Mucosa of descending colon (tissue), 3 donors: ENCODE results near the gene GRIK5. TPM values are rescaled to one million over a fixed set of nuclear protein-coding genes. Genes with fewer than 3 reads are reported as not detected.
A peak's percentile ranks its signal among the peaks of the same experiment; 100 is the strongest.

ENCODE experiments used
- ATAC-seq: fragments of 200-7000 bp; cut with Tn5 transposase; one replicate; pipeline ENCODE4 v1.9.1; 2020; ENCODE audit warnings: mild to moderate bottlenecking, moderate library complexity
- DNase-seq, 3 donors: peaks; one replicate each; pipeline ENCODE4 v3.0.0-alpha.2; 2020
- H3K36me3 ChIP-seq: fragments of 200-600 bp; one replicate; pipeline ENCODE4 v1.8.0; 2021; ENCODE audit warnings: low read depth, mild to moderate bottlenecking
- H3K4me1 ChIP-seq: fragments of 200-600 bp; one replicate; pipeline ENCODE4 v1.8.0; 2021; ENCODE audit warnings: low read depth, mild to moderate bottlenecking
- H3K4me3 ChIP-seq: fragments of 200-600 bp; one replicate; pipeline ENCODE4 v1.8.0; 2021; ENCODE audit warnings: mild to moderate bottlenecking
- H3K9me3 ChIP-seq: fragments of 200-600 bp; one replicate; pipeline ENCODE4 v1.8.0; 2021; ENCODE audit warnings: mild to moderate bottlenecking
- CTCF ChIP-seq: fragments of 200-600 bp; IDR thresholded peaks from one replicate; pipeline ENCODE4 v1.8.0; 2022; ENCODE audit warnings: antibody characterized with exemption, mild to moderate bottlenecking
- intact Hi-C, 2 donors: fragments of 100-400 bp; cut with DNase I in 1 of 2; cut with micrococcal nuclease in 1 of 2; formaldehyde crosslinking; loops; one replicate each; pipeline versions ENCODE4 v1.11.0 to v1.11.1; 2022; cut with DNase I, micrococcal nuclease
- total RNA-seq, 3 donors: library from RNA; stranded (reverse); fragmentation: NEBNext Ultra II Directional in 2 of 3; extraction: Animal tissue kit (Norgen Biotek cat#: 25700) in 2 of 3; gene quantifications; one replicate each; pipeline versions ENCODE4 v1.2.1 to v1.2.4, GENCODE V29; 2021 to 2023
- donor health status: DM: no; HTN: no; CAD: no; lungs with moderate emphysema.
- donor health status: DM: no; HTN: no; CAD: no.
- donor health status: DM: no; HTN: yes; CAD: no.

Gene GRIK5
- total RNA-seq, 3 donors from 2014 or later = 0.67 to 25.8 (median 2.0) TPM

- no peak for TF ChIP-seq CTCF
- Histone ChIP-seq H3K4me1 (no peaks in the 10 kb centered on the region), H3K4me3 (no peak overlapping the region), H3K9me3 (no peaks in the 10 kb centered on the region), H3K36me3 (no peaks in the 10 kb centered on the region)
- intact Hi-C loops = no loop called here
- DNase-seq (no peak), ATAC-seq (no peak)
Measured at GRCh38 chr19:42115219-42115618, 45.2 kb upstream of the GRIK5 start.

GRCh38 chr19:42114412-42114811 is 44.4 kb upstream of the GRIK5 start:
- Histone ChIP-seq H3K4me3 (no peak overlapping the region), H3K36me3 (no peaks in the 10 kb centered on the region), H3K9me3 (no peaks in the 10 kb centered on the region), H3K4me1 (no peaks in the 10 kb centered on the region)
- TF ChIP-seq CTCF = no peak
- intact Hi-C loops = no loop called here
- ATAC-seq (peak; percentile 68), DNase-seq (peak in 1 of 3 donors; percentile 32)

- Histone ChIP-seq H3K9me3 (no peaks in the 10 kb centered on the region), H3K4me1 (no peaks in the 10 kb centered on the region), H3K36me3 (no peaks in the 10 kb centered on the region), H3K4me3 (no peak overlapping the region)
- no peak for DNase-seq
- no peak for TF ChIP-seq CTCF
- ATAC-seq = peak; percentile 52
- intact Hi-C loops = no loop called here
Measured at GRCh38 chr19:42113641-42114348, 43.8 kb upstream of the GRIK5 start.

- no peak for TF ChIP-seq CTCF
- no peaks in the 10 kb centered on the region for H3K4me1 ChIP-seq
- H3K36me3 ChIP-seq = no peaks in the 10 kb centered on the region
- intact Hi-C loops = no loop called here
- H3K9me3 ChIP-seq = no peaks in the 10 kb centered on the region
- ATAC-seq (no peak), DNase-seq (no peak)
- no peak overlapping the region for H3K4me3 ChIP-seq
Measured at GRCh38 chr19:42111811-42112210, 41.8 kb upstream of the GRIK5 start.

- DNase-seq (no peak), ATAC-seq (no peak)
- no peak overlapping the region for H3K4me3 ChIP-seq
- H3K36me3 ChIP-seq = no peaks in the 10 kb centered on the region
- intact Hi-C loops = no loop called here
- no peaks in the 10 kb centered on the region for H3K9me3 ChIP-seq
- no peaks in the 10 kb centered on the region for H3K4me1 ChIP-seq
- no peak for TF ChIP-seq CTCF
Measured at GRCh38 chr19:42111384-42111783, 41.4 kb upstream of the GRIK5 start.

- ATAC-seq = no peak
- Histone ChIP-seq H3K4me3 (no peak overlapping the region), H3K36me3 (no peaks in the 10 kb centered on the region), H3K4me1 (no peaks in the 10 kb centered on the region), H3K9me3 (no peaks in the 10 kb centered on the region)
- DNase-seq = no peak
- intact Hi-C loops = no loop called here
- TF ChIP-seq CTCF = no peak
Measured at GRCh38 chr19:42110658-42111057, 40.7 kb upstream of the GRIK5 start.
